ENCODE data around the gene GATM. TPM values are rescaled to one million over a fixed set of nuclear protein-coding genes. Genes with fewer than 3 reads are reported as not detected.

GATM gene
- total and polyA plus RNA-seq, 7 donors = 10.2 to 51.4 (median 38.4) TPM

GRCh38 chr15:45402955-45403877, 24.9 kb upstream of the GATM start:
- Histone ChIP-seq H3K27ac (peak overlapping the region; percentile 90 to 96 (median 92)), H3K9me3 (no peaks in the 10 kb centered on the region), H3K4me1 (peaks cover 0 to 37% (median 23%) of the 10 kb centered on the region in 4 donors), H3K36me3 (peaks cover 5 to 34% (median 14%) of the 10 kb centered on the region in 4 donors), H3K27me3 (no peaks in the 10 kb centered on the region), H3K4me3 (peak overlapping the region; percentile 70 to 96 (median 88))
- DNase-seq = peak; percentile 66
- 0 to 1% methylated on average over 79 of the region's 79 CpGs for WGBS, 2 donors
- TF ChIP-seq POLR2AphosphoS5 (IDR thresholded peaks at IDR 0.05) (no peak), CTCF (IDR thresholded peaks at IDR 0.05) (no peak), POLR2A (IDR thresholded peaks at IDR 0.05) (no peak), EP300 (IDR thresholded peaks at IDR 0.05) (no peak)
- intact Hi-C loops (cut with DNase I) = loop anchor here (1.0 to 5.0 kb wide), 3 partner anchors 96 to 202 kb away; no protein-coding TSS in a partner anchor

GRCh38 chr15:45402162-45402954, 24.0 kb upstream of the GATM start:
- WGBS, 2 donors = 0% methylated on average over 84 of the region's 84 CpGs
- intact Hi-C loops (cut with DNase I) = loop anchor here (1.0 to 5.0 kb wide), 3 partner anchors 95 to 202 kb away; no protein-coding TSS in a partner anchor
- peak overlapping the region; percentile 70 to 96 (median 88) for H3K4me3 ChIP-seq
- H3K27ac ChIP-seq = peak overlapping the region; percentile 90 to 96 (median 92)
- TF ChIP-seq EP300 (IDR thresholded peaks at IDR 0.05) (no peak), POLR2A (IDR thresholded peaks at IDR 0.05) (peak; percentile 73 to 74), POLR2AphosphoS5 (IDR thresholded peaks at IDR 0.05) (peak; percentile 86 to 96 (median 90)), CTCF (IDR thresholded peaks at IDR 0.05) (peak in 1 of 4 experiments; percentile 18)
- no peaks in the 10 kb centered on the region for H3K9me3 ChIP-seq
- H3K27me3 ChIP-seq = no peaks in the 10 kb centered on the region
- H3K4me1 ChIP-seq = peaks cover 0 to 37% (median 23%) of the 10 kb centered on the region in 4 donors
- peak; percentile 99 for DNase-seq
- peaks cover 5 to 25% (median 11%) of the 10 kb centered on the region in 4 donors for H3K36me3 ChIP-seq

GRCh38 chr15:45401665-45402161, 23.4 kb upstream of the GATM start:
- Histone ChIP-seq H3K36me3 (peaks cover 0 to 18% (median 5%) of the 10 kb centered on the region in 4 donors), H3K4me1 (peaks cover 0 to 37% (median 23%) of the 10 kb centered on the region in 4 donors), H3K4me3 (peak overlapping the region; percentile 70 to 96 (median 88)), H3K9me3 (no peaks in the 10 kb centered on the region), H3K27ac (peak overlapping the region; percentile 90 to 96 (median 92)), H3K27me3 (no peaks in the 10 kb centered on the region)
- TF ChIP-seq CTCF (IDR thresholded peaks at IDR 0.05) (no peak), POLR2AphosphoS5 (IDR thresholded peaks at IDR 0.05) (no peak), EP300 (IDR thresholded peaks at IDR 0.05) (no peak), POLR2A (IDR thresholded peaks at IDR 0.05) (no peak)
- 1 to 2% methylated on average over 12 of the region's 12 CpGs for WGBS, 2 donors
- no peak for DNase-seq
- intact Hi-C loops (cut with DNase I) = loop anchor here (1.0 to 5.0 kb wide), 4 partner anchors 94 to 239 kb away; no protein-coding TSS in a partner anchor

- Histone ChIP-seq H3K36me3 (no peaks in the 10 kb centered on the region), H3K9me3 (no peaks in the 10 kb centered on the region), H3K27ac (no peak overlapping the region), H3K4me3 (no peak overlapping the region), H3K4me1 (peaks cover 0 to 25% (median 17%) of the 10 kb centered on the region in 4 donors), H3K27me3 (no peaks in the 10 kb centered on the region)
- 51 to 53% methylated on average over 6 of the region's 6 CpGs for WGBS, 2 donors
- intact Hi-C loops (cut with DNase I) = loop anchor here (1.0 to 5.0 kb wide), 3 partner anchors 21 to 237 kb away; partner anchors contain the start of gene GATM
- peak; percentile 22 to 71 (median 66) for TF ChIP-seq CTCF (IDR thresholded peaks at IDR 0.05)
- TF ChIP-seq EP300 (IDR thresholded peaks at IDR 0.05) = no peak
- DNase-seq = no peak
Measured at GRCh38 chr15:45399381-45400212, 21.3 kb upstream of the GATM start.
